Measurements from ENCODE around the gene DPP10. TPM values are rescaled to one million over a fixed set of nuclear protein-coding genes. Genes with fewer than 3 reads are reported as not detected.
A peak's percentile ranks its signal among the peaks of the same experiment; 100 is the strongest.

DPP10 gene
- total RNA-seq, 1 donor from 2014 or later = 6.6 TPM

- no peak for DNase-seq (ENCODE audit: low spot score)
Measured at GRCh38 chr2:115124817-115125216, 682.4 kb downstream of the DPP10 start.

GRCh38 chr2:115129536-115129935 lies 687.1 kb downstream of the DPP10 start:
- DNase-seq (ENCODE audit: low spot score) = no peak

DNA sequence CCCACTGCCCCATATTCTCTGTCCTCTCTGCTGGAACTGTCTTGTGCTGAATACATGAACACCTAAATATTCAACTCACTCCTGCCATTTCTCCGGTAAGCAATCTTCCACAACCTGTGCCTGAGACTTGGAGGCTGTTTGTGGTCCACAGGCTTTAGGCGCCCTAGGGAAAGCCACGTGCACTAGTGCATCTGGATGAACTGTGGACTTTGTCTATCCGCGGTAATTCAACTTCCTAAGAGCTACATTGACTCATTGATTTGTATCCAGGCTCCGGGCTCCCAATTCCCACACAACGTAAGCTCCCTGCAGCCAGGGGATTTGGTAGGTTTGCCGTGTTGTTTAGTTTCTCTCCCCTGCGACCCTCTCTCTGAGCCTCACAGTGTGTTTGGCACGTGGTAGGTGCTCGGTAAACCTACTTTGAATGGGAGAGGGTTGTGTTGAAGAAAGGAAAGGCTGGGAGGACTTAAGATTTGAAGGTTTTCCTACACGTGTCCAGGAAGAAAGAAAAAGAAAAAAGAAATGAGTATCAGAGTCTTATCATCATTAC lies 718.2 kb downstream of the DPP10 start:
- no peak for DNase-seq (ENCODE audit: low spot score)

DNA sequence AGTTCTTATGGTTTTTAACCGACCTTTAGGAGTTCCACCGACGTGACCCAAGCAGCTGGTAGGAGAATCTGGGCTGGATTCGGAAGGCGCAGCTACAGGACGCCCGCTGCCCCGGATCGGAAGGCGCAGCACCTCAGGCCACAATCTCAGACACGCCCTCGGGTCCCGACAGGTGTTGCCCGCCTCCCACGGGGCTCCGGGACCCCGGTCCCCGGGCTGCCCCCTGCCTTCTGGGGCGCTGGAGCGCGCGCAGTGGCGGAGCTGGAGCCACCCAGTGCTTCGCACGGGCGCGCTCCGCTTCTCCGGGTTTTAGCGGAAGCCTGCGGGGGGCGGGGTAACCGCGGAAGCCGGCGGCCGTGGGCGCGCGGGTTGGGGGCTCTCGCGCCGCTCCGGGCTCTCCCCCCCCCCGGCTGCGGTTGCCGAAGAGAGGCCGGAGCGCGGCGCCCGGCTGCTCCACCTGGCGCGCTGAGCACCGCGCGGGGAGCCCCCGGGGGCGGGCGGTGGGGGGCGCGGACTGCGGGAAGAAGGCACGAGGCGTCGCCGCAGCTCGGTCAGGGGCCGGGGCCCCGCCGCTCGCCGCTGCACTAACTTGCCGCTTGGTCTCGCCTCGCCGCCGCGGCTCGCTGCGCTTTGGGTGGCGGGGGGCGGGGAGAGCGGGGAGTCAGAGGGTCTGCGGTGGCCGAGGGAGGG lies 718.8 kb downstream of the DPP10 start:
- DNase-seq (ENCODE audit: low spot score) = peak; percentile 38

GRCh38 chr2:115161771-115162493 lies 719.5 kb downstream of the DPP10 start:
- DNase-seq (ENCODE audit: low spot score) = peak; percentile 42

DNA sequence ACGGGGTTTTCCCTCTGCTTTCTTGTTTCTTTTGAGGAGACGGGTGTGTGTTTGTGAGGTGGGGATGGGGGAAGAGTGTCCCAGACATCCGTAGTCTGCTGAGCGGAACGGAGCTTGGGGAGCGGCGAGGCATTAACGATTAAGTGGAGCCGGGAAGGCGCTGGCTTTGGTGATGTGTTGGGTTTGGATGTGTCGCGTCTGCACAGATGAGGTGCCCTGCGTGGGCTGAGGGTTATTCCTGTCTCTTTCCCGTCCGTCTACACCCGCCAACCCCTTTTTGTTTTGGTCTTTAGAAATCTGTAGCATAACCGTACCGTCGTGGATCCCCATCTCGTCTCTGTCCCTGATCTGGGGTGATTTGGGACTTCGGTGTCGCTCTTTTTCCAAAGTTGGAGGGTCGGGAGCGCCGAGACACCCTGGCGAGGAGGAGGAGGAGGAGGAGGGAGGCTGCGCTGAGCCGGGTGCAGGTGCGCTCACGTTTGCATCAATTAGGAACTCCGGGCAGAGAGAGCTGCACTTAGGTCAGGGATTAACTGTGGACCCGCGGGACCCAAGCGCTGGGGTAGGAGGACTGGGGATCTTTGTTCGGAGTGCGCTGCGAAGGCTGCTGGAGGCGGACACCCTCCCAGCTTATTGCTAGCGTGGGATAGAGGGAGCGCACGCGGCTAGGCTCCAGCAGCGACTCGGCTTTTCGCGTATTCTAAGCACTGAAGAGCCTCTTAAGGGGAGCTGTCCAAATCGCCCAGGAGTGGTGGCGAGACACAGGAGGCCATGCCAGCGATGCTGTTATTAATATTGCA lies 720.3 kb downstream of the DPP10 start:
- no peak for DNase-seq (ENCODE audit: low spot score)

DNA sequence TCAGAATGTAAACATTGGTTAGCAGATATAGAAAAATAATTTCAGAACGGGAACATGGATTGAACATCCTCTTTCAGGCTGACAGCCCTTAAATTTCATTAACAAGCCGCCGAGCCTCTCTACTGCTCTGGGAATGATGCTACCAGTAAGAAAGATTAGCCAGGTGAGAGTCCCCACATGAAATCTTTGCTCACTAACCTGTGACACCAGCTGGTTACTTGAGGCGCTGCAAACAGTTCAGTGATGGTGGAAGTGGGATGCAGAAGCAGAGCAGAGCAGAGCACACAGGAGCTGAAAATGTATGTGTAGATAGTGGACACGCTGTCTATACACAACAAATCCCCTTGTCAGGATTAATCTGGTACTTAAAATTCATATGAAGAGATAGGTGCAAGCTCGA lies 721.1 kb downstream of the DPP10 start:
- no peak for DNase-seq (ENCODE audit: low spot score)

DNA sequence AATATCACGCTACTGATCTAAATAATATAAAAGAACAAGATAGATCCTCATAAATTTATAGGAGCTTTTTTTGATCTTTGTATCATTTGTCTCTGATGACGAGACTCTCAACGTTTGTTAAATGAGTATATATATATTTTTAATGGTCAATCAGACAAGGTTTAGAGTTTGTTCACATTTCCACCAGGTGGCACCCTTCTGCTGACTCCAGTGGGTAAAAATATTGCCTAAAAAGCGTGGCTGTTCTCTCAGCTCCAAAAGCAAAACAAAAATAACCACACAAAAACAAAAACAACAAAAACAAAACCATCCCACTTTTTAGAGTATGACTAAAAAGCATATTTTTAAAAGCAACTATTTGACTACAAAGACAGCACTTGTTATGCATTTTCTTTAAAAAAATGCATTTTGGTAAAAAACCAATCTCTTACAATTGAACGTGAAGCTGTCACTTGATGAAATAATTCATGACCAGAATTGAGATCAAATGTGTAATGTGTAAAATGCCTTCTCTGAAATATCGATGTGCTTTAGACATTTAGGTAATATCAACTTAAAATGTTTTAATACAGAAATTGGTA lies 723.2 kb downstream of the DPP10 start:
- DNase-seq (ENCODE audit: low spot score) = peak; percentile 33

DNA sequence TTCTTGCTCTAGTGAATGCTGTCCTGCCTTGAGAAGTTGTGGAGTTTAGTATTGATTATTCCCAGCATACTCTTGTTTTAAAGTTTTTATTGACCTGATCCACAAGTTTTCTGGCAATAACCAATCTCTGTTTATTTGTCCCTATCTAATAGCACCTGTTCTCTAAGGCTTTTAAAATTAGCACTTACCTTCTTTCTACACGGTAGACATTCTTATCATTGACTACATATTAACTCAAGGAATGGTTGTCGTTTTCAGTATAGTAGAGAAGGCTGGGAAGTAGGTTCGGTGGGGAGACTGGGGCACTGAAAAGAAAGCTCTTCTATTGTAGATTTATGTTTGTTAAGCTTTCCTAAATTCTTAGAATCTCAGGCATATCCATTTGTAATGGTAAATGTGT lies 726.0 kb downstream of the DPP10 start:
- DNase-seq (ENCODE audit: low spot score) = no peak

GRCh38 chr2:115169814-115170213 lies 727.4 kb downstream of the DPP10 start:
- DNase-seq (ENCODE audit: low spot score) = no peak

GRCh38 chr2:115171751-115172150 lies 729.3 kb downstream of the DPP10 start:
- no peak for DNase-seq (ENCODE audit: low spot score)

DNA sequence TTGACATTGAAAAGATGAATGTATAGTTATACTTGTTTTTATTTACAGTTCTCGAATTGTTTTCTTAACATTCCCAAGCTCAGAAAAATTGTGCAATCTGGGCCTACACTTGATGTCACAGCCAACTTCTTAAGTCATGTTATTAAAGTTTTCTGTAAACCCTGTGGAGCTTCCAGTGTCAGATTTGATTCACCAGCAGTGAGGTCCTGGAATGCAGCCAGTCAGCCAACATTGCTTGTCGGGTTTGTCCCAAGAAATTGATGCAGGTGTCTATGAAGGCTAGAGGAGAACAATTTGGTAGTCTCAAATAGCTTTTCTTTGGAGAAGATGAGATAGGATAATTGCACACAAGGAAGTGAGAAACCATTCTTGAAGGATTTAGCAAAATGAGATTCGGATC lies 732.2 kb downstream of the DPP10 start:
- no peak for DNase-seq (ENCODE audit: low spot score)

DNA sequence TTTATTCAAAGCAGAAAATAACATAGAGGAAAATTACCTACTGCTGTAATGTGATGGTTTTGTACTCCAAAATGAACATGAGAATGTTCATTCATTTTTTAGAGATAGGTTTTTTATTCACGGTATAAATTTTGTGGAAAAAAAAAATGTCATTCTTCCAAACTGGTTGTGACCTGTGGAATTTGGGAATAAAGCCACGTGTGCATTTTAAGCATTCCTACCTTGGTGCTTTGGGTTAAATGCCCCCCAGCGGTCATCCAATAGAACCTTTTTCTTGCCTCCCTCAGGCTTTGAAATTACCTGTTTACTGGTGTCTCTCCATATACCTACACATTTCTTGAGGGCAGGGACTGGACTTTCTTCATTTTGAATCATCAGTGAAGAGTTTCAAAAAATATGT lies 740.7 kb downstream of the DPP10 start:
- no peak for DNase-seq (ENCODE audit: low spot score)

GRCh38 chr2:115190459-115190858 lies 748.0 kb downstream of the DPP10 start:
- no peak for DNase-seq (ENCODE audit: low spot score)

GRCh38 chr2:115194623-115195022 lies 752.2 kb downstream of the DPP10 start:
- no peak for DNase-seq (ENCODE audit: low spot score)

DNA sequence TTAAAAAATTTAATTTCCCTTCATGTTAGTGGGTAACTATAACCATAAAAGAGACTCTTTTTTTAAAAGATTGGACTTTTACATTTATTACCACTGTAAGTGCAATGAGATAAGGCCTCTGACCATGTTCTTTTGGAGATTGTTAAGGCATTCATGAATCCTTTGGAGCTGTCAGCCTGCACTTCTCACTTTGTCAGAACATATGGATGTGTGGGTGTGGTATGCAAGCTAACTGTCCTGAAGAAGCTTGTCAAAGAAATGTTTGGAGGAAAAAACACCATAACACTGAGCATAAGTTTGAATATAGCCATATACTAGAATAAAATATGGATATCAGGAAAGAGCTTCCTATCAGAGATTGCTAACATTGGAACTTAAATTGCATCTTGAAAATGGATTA lies 754.1 kb downstream of the DPP10 start:
- no peak for DNase-seq (ENCODE audit: low spot score)

DNA sequence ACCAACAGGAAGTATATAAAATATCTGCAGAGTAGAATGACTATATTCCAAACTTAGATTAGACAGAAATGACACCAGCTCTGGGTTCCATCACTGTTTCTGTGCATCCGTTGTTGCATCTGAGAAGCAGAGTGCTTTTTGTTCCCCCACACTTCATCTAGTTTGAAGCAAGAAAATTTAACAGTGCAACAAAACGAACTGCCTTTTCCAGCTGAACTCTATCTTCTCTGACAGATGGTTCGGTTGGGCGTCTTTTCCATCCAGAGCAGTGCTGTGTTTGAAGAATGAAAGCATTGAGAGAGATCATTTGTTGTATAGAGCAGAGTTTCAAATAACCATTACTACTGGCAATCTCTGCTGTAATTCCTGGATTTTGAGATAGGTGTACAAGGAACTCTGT lies 757.5 kb downstream of the DPP10 start:
- no peak for DNase-seq (ENCODE audit: low spot score)

DNA sequence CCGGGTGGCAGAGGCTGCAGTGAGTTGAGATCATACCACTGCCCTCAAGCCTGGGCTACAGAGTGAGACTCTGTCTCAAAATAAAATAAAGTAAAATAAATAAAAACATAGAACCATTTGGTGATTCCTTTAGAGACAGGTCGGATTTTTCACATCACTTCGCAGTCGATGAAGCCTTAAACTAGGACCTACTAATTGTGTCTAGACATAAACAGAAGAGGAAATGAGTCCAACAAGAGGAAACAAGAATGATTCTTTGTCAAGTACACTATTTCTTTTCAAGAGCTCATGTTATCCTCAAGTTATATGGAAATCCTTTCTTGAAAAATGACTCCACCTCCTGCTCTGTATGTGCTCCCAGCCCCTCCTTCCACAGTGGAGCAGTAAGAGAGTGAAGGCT lies 758.9 kb downstream of the DPP10 start:
- DNase-seq (ENCODE audit: low spot score) = no peak

DNA sequence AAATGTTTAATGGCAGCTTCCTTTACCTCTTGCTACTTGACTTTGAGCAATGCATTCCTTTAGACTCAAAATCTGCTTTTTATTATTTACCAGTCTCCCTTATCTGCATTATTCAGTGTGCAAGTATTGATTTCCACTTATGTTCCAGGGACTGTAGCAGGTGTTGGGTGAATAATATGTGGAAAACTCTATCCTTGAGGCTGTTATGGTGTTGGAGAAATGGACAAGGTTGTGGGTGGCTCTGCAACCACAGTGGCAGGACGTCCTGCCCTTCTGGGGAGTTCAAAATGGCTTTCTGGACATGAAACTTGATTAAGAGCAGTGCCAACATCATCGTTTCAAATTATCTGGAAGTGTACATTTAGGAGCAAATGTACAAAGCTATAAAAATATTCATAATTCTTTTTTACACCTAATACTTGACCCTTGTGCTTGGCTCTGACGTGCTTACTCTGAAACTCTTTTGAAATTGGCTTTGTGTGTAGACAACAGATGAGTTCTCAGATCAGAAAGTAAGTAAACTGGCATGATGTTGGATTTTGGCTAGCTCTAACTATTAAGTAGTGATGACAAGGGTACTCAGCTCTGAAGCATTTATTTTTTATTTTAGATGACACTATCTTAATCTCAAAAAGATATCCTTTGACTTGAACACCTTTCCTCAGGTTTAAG lies 766.2 kb downstream of the DPP10 start:
- DNase-seq (ENCODE audit: low spot score) = no peak

DNA sequence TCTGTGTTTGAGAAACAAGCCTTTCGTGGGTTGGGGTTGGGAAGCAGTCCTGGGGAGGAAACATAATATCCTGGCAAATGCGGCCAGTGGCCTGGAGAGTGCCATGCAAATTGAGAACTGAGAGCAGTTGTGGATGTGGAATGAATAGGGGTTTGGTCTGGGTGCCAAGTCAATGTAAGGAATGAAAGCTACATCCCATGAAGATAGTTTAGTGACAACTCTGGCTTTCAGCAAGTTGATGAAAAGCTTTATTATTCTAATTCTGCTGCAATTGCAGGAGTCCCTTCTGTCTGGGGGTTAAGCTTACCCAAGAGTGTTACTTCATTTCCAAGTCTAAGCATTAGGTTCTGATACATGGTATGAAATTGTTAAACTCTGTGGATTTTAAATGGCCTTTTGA lies 771.6 kb downstream of the DPP10 start:
- no peak for DNase-seq (ENCODE audit: low spot score)

DNA sequence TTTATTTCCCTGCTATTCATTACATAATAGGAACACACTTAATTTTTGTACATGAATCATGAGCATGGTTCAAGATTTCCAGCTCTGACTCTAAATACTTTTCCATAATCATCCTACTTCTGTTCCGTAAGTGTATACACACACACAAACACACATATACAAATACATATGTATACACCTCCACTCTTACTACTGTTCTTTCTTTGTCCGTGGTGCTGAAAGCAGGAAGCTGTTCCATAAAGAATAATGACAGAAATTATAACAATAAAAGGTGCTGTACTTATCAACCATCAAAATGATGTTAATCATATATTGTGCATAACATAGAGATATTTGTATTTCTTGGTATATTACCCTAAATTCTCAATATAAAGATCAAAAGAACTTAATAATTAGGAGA lies 776.9 kb downstream of the DPP10 start:
- DNase-seq (ENCODE audit: low spot score) = no peak

- no peak for DNase-seq (ENCODE audit: low spot score)
Measured at GRCh38 chr2:115234186-115234585, 791.7 kb downstream of the DPP10 start.
